Mesenchymal stem cell (in vitro differentiated cells and primary cell): Measurements from ENCODE around the gene SPTLC1. TPM values are rescaled to one million over a fixed set of nuclear protein-coding genes. Genes with fewer than 3 reads are reported as not detected.

Experiments used
- DNase-seq: peaks from one replicate; pipeline ENCODE4 v3.0.0-alpha.2; 2013
- H2AFZ ChIP-seq: one replicate; pipeline ENCODE4 v1.6.1; 2013; ENCODE audit warnings: low read depth, mild to moderate bottlenecking, control low read depth, inconsistent platforms, low read length, moderate library complexity
- H2AK5ac ChIP-seq: 2 replicates; pipeline ENCODE4 v1.6.1; 2013; ENCODE audit warnings: low read length, moderate library complexity, mild to moderate bottlenecking, inconsistent platforms; ENCODE audit not compliant: severe bottlenecking
- H2BK120ac ChIP-seq: one replicate; pipeline ENCODE4 v1.6.1; 2013; ENCODE audit warnings: low read depth, mild to moderate bottlenecking, inconsistent platforms, low read length, moderate library complexity
- H2BK12ac ChIP-seq, 2 experiments: one replicate each; pipeline ENCODE4 v1.6.1; 2013; ENCODE audit warnings: inconsistent platforms in 2 of 2, low read length in 2 of 2, mild to moderate bottlenecking in 2 of 2, moderate library complexity in 2 of 2, control low read depth in 1 of 2
- H2BK15ac ChIP-seq: one replicate; pipeline ENCODE4 v1.6.1; 2013; ENCODE audit warnings: mild to moderate bottlenecking, low read depth, inconsistent platforms; ENCODE audit not compliant: poor library complexity, severe bottlenecking
- H2BK5ac ChIP-seq: 2 replicates; pipeline ENCODE4 v1.6.1; 2013; ENCODE audit warnings: low read depth, mild to moderate bottlenecking, low read length, control low read depth, inconsistent platforms; ENCODE audit not compliant: poor library complexity, severe bottlenecking
- H3K14ac ChIP-seq, 2 experiments: one replicate each; pipeline ENCODE4 v1.6.1; 2013; ENCODE audit warnings: inconsistent platforms in 2 of 2, low read length in 2 of 2, control low read depth in 1 of 2, mild to moderate bottlenecking in 1 of 2, moderate library complexity in 1 of 2
- H3K18ac ChIP-seq, 2 experiments: one replicate each; pipeline ENCODE4 v1.6.1; 2013; ENCODE audit warnings: inconsistent platforms in 2 of 2, low read length in 2 of 2, control low read depth in 1 of 2, low read depth in 1 of 2, mild to moderate bottlenecking in 1 of 2
- H3K23ac ChIP-seq, 2 experiments: one replicate each; pipeline ENCODE4 v1.6.1; 2013; ENCODE audit warnings: inconsistent platforms in 2 of 2, low read length in 2 of 2, mild to moderate bottlenecking in 2 of 2, moderate library complexity in 2 of 2, control low read depth in 1 of 2
- H3K27ac ChIP-seq: 2 replicates; pipeline ENCODE4 v1.5.1; 2013; ENCODE audit warnings: mild to moderate bottlenecking, moderate library complexity, low read length, control low read depth, inconsistent platforms; ENCODE audit not compliant: poor library complexity, severe bottlenecking
- H3K27me3 ChIP-seq, 2 experiments: 2 replicates each; pipeline versions ENCODE4 v1.6.1 to v1.7.0; 2013; ENCODE audit warnings: low read length in 2 of 2, mild to moderate bottlenecking in 2 of 2, moderate library complexity in 2 of 2, control low read depth in 1 of 2, inconsistent platforms in 1 of 2; ENCODE audit not compliant: control insufficient read depth in 1 of 2, insufficient read depth in 1 of 2
- H3K36me3 ChIP-seq, 2 experiments: 2 replicates each; pipeline versions ENCODE4 v1.6.1 to v1.7.0; 2013; ENCODE audit warnings: low read length in 2 of 2, control low read depth in 1 of 2, inconsistent platforms in 1 of 2, low read depth in 1 of 2, mild to moderate bottlenecking in 1 of 2; ENCODE audit not compliant: insufficient read depth in 2 of 2, control insufficient read depth in 1 of 2
- H3K4ac ChIP-seq, 2 experiments: one replicate each; pipeline ENCODE4 v1.6.1; 2013; ENCODE audit warnings: inconsistent platforms in 2 of 2, low read length in 2 of 2, mild to moderate bottlenecking in 2 of 2, moderate library complexity in 2 of 2, control low read depth in 1 of 2, low read depth in 1 of 2
- H3K4me1 ChIP-seq: 2 replicates; pipeline ENCODE4 v1.6.1; 2013; ENCODE audit warnings: low read depth, low read length, control low read depth; ENCODE audit not compliant: control insufficient read depth, insufficient read depth
- H3K4me2 ChIP-seq: 2 replicates; pipeline ENCODE4 v1.6.1; 2013; ENCODE audit warnings: low read length, mild to moderate bottlenecking, inconsistent platforms; ENCODE audit not compliant: poor library complexity, severe bottlenecking
- H3K4me3 ChIP-seq, 2 experiments: 2 replicates each; pipeline versions ENCODE4 v1.5.1 to v1.7.0; 2013; ENCODE audit warnings: low read length in 2 of 2, mild to moderate bottlenecking in 2 of 2, control low read depth in 1 of 2, low read depth in 1 of 2; ENCODE audit not compliant: insufficient read depth in 1 of 2
- H3K79me1 ChIP-seq: replicated peaks from 2 replicates; pipeline ENCODE4 v1.6.1; 2013; ENCODE audit warnings: mild to moderate bottlenecking, control low read depth, low read length, inconsistent platforms; ENCODE audit not compliant: poor library complexity, severe bottlenecking
- H3K9ac ChIP-seq: 2 replicates; pipeline ENCODE4 v1.7.0; 2013; ENCODE audit warnings: mild to moderate bottlenecking, low read length, moderate library complexity
- H3K9me3 ChIP-seq: 2 replicates; pipeline ENCODE4 v1.7.0; 2013; ENCODE audit warnings: mild to moderate bottlenecking, low read length; ENCODE audit not compliant: control insufficient read depth
- H4K8ac ChIP-seq: one replicate; pipeline ENCODE4 v1.6.1; 2013; ENCODE audit warnings: inconsistent platforms, mild to moderate bottlenecking, low read length, moderate library complexity
- H4K91ac ChIP-seq: one replicate; pipeline ENCODE4 v1.6.1; 2013; ENCODE audit warnings: mild to moderate bottlenecking, low read length, inconsistent platforms
- whole genome bisulfite sequencing: methylation state at CpG from one replicate; pipeline ENCODE4 v1.1.7; 2013; ENCODE audit warnings: mixed read lengths; 5-methylcytosine and 5-hydroxymethylcytosine counted together
- small RNA-seq: library from polyadenylated mRNA; stranded (forward); fragments of <200 nt; extraction: miRNeasy Mini kit (QIAGEN cat#:217004); gene quantifications from one replicate; pipeline ENCODE3, GENCODE V24; 2013; ENCODE audit warnings: low read depth

Gene SPTLC1

GRCh38 chr9:91985692-91986091, 129.5 kb downstream of the SPTLC1 start:
- no peak overlapping the region for H2AK5ac ChIP-seq
- no peak overlapping the region for H2BK15ac ChIP-seq
- H2BK12ac ChIP-seq: no peak overlapping the region
- no peaks in the 10 kb centered on the region for H3K36me3 ChIP-seq
- H2AFZ ChIP-seq: no peak overlapping the region
- H2BK120ac ChIP-seq: no peak overlapping the region
- H3K27ac ChIP-seq: no peak overlapping the region
- no peaks in the 10 kb centered on the region for H3K79me1 ChIP-seq
- H4K8ac ChIP-seq: no peak overlapping the region
- H3K27me3 ChIP-seq: peaks cover 0 to 3% of the 10 kb centered on the region in 2 experiments
- no peak overlapping the region for H3K4me2 ChIP-seq
- peaks cover 9% of the 10 kb centered on the region for H3K9me3 ChIP-seq
- H3K18ac ChIP-seq: no peak overlapping the region
- H3K9ac ChIP-seq: no peak overlapping the region
- no peak for DNase-seq
- H4K91ac ChIP-seq: no peak overlapping the region
- no peak overlapping the region for H2BK5ac ChIP-seq
- H3K14ac ChIP-seq: no peak overlapping the region
- H3K4me3 ChIP-seq: no peak overlapping the region
- WGBS: 92% methylated on average over 2 of the region's 2 CpGs
- no peaks in the 10 kb centered on the region for H3K4me1 ChIP-seq
- no peak overlapping the region for H3K4ac ChIP-seq
- H3K23ac ChIP-seq: no peak overlapping the region

Small RNA genes lying within 50 kb of the gene (small RNA-seq; reads per million reads assigned to genes)
- gene MTATP6P29: not detected
- not detected for gene MTND4LP7
